ENCODE measurements around the gene SNED1. TPM values are rescaled to one million over a fixed set of nuclear protein-coding genes. Genes with fewer than 3 reads are reported as not detected.

Gene SNED1
- total RNA-seq, 1 experiment from 2014 or later = 2.8 TPM

DNA sequence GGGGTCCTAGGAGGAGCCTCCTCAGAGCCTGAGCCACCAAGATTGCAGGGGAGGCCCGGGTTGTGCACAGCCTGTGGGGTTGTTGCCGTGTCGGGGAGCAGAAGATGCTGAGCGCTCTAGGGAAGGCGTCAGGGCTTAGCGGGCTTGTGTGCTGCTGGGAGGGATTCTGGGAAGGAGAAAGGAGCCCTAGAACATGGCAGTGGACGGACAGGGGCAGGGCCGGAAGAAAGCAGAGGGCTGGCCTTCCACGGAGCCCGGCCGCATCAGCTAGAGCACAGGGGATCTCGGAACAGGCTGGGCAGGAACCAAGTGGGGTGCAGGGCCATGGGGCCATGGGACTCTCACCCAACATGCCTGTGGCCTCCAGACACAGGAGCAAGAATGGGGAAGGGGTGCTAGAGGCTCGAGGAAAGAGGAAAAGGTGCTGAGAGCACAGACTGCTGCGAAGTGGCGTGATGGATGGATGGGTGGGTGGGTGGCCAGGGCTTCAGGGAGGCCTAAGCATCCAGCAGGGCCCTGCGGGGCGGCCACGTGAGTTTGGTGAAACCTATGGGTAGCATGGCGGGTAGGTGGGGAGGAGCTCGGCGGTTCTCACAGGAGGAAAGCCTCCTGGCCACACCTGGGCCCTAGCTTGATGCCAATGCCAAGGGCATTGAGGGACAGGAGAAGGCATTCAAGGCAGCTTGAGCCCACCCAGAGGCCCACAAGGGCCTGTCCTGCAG, 67.9 kb downstream of the SNED1 start:
- CTCF ChIA-PET = no interaction called here

DNA sequence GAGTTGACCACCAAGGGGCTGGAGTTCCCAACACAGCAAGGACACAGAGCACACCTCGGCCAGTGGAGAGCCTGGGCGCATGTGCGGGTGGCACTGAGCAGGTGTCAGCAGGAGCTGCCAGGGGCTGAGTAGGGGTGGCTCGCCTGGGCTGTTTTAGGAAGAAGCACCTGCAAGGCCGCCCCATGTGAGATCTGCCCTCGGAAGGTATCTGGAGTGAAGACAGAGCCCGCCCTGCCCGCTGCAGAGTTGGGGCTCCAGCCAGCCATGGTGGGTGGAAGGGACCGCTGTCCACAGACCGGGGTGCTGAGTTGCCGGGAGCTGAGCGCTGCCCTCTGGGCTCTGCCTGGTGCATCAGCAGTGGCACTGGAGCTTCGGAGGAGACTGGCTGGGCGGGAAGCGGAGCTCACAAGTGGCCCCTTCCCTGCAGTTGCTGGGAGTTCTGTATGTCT, 68.5 kb downstream of the SNED1 start:
- Histone ChIP-seq H3K36me3 (ENCODE audit: low read depth) (no peaks in the 10 kb centered on the region), H2AFZ (no peak overlapping the region), H3K9me2 (ENCODE audit: insufficient read depth) (no peaks in the 10 kb centered on the region), H4K20me1 (ENCODE audit: insufficient read depth) (no peaks in the 10 kb centered on the region), H3K4me2 (no peak overlapping the region), H3K79me2 (ENCODE audit: low read depth) (no peaks in the 10 kb centered on the region), H3K4me3 (no peak overlapping the region), H3K9me3 (ENCODE audit: insufficient read depth, low read depth) (no peaks in the 10 kb centered on the region), H3K27me3 (ENCODE audit: insufficient read depth, low read depth) (peaks cover 47% of the 10 kb centered on the region), H3K27ac (no peak overlapping the region), H3F3A (ENCODE audit: insufficient read depth, low read depth) (no peaks in the 10 kb centered on the region), H3K4me1 (replicated peaks; ENCODE audit: insufficient read depth) (no peaks in the 10 kb centered on the region)
- TF ChIP-seq, protein P1, sequence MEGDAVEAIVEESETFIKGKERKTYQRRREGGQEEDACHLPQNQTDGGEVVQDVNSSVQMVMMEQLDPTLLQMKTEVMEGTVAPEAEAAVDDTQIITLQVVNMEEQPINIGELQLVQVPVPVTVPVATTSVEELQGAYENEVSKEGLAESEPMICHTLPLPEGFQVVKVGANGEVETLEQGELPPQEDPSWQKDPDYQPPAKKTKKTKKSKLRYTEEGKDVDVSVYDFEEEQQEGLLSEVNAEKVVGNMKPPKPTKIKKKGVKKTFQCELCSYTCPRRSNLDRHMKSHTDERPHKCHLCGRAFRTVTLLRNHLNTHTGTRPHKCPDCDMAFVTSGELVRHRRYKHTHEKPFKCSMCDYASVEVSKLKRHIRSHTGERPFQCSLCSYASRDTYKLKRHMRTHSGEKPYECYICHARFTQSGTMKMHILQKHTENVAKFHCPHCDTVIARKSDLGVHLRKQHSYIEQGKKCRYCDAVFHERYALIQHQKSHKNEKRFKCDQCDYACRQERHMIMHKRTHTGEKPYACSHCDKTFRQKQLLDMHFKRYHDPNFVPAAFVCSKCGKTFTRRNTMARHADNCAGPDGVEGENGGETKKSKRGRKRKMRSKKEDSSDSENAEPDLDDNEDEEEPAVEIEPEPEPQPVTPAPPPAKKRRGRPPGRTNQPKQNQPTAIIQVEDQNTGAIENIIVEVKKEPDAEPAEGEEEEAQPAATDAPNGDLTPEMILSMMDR (conservative IDR thresholded peaks at IDR 0.05) = no peak
- peak in 1 of 2 experiments; percentile 53 for DNase-seq
- intact Hi-C loops (cut with micrococcal nuclease; ENCODE audit: unreplicated experiment) = no loop called here
- CTCF ChIA-PET = no interaction called here
- no TSS peak for BruUV-seq (replicated peaks)
- POLR2A ChIA-PET (ENCODE audit: unreplicated experiment) = no interaction called here

More for the DNA sequence above, 67.9 kb downstream of the SNED1 start:
- peaks cover 4% of the 10 kb centered on the region; the same call in 1 of the 2 replicates for H3F3A ChIP-seq (ENCODE audit: insufficient read depth, low read depth)
- no peak overlapping the region for H3K27ac ChIP-seq
- TF ChIP-seq EZH2 (IDR thresholded peaks at IDR 0.05; ENCODE audit: low read depth) = no peak
- TF ChIP-seq, protein P1 (conservative IDR thresholded peaks at IDR 0.05) = no peak
- H3K36me3 ChIP-seq (ENCODE audit: low read depth) = no peaks in the 10 kb centered on the region
- no peaks in the 10 kb centered on the region for H4K20me1 ChIP-seq (ENCODE audit: insufficient read depth)
- intact Hi-C loops (cut with micrococcal nuclease; ENCODE audit: unreplicated experiment) = no loop called here
- peaks cover 44% of the 10 kb centered on the region for H3K27me3 ChIP-seq (ENCODE audit: insufficient read depth, low read depth)
- no TSS peak for BruUV-seq (replicated peaks)
- POLR2A ChIA-PET (ENCODE audit: unreplicated experiment) = no interaction called here
- no peak overlapping the region for H2AFZ ChIP-seq
- DNase-seq = no peak
- H3K4me3 ChIP-seq = no peak overlapping the region
- no peaks in the 10 kb centered on the region for H3K4me1 ChIP-seq (replicated peaks; ENCODE audit: insufficient read depth)
- no peaks in the 10 kb centered on the region for H3K9me2 ChIP-seq (ENCODE audit: insufficient read depth)
- H3K4me2 ChIP-seq = no peak overlapping the region
- no peaks in the 10 kb centered on the region for H3K79me2 ChIP-seq (ENCODE audit: low read depth)
- no peaks in the 10 kb centered on the region for H3K9me3 ChIP-seq (ENCODE audit: insufficient read depth, low read depth)

DNA sequence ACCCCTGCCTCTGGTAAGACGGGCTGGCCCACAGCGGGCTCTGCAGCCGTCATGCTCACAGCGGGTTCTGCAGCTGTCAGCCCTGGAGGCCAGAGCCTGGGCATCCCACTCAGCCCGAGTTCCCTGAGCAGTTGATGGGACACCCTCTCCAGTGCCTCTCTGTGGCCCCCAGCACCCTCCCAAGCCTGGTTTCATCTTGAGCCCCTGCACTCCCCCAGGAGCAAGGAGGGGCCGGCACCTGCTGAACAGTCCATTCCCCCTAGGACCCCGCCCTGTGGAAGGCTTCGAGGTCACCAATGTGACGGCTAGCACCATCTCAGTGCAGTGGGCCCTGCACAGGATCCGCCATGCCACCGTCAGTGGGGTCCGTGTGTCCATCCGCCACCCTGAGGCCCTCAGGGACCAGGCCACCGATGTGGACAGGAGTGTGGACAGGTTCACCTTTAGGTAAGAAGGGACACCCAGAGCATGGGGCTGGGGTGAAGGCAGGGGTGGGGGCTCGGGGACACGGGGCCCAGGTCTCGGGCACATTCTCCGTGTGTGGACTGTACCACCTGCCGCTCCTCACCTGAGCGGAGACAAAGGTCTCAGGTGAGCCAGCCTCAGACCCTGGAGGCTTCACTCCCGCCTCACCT, 69.2 kb downstream of the SNED1 start:
- no TSS peak for BruUV-seq (replicated peaks)

More for the DNA sequence above, 69.2 kb downstream of the SNED1 start:
- no peaks in the 10 kb centered on the region for H3K9me2 ChIP-seq (ENCODE audit: insufficient read depth)
- no peak overlapping the region for H3K4me2 ChIP-seq
- H3F3A ChIP-seq (ENCODE audit: insufficient read depth, low read depth) = no peaks in the 10 kb centered on the region
- no peaks in the 10 kb centered on the region for H3K4me1 ChIP-seq (replicated peaks; ENCODE audit: insufficient read depth)
- H3K79me2 ChIP-seq (ENCODE audit: low read depth) = no peaks in the 10 kb centered on the region
- H4K20me1 ChIP-seq (ENCODE audit: insufficient read depth) = no peaks in the 10 kb centered on the region
- H3K27me3 ChIP-seq (ENCODE audit: insufficient read depth, low read depth) = peaks cover 54% of the 10 kb centered on the region
- POLR2A ChIA-PET (ENCODE audit: unreplicated experiment) = no interaction called here
- intact Hi-C loops (cut with micrococcal nuclease; ENCODE audit: unreplicated experiment) = no loop called here
- H3K27ac ChIP-seq = no peak overlapping the region
- no peak overlapping the region for H3K4me3 ChIP-seq
- DNase-seq = no peak
- CTCF ChIA-PET = no interaction called here
- no peaks in the 10 kb centered on the region for H3K36me3 ChIP-seq (ENCODE audit: low read depth)
- H3K9me3 ChIP-seq (ENCODE audit: insufficient read depth, low read depth) = no peaks in the 10 kb centered on the region
- TF ChIP-seq, protein P1 (conservative IDR thresholded peaks at IDR 0.05) = no peak
- no peak for TF ChIP-seq EZH2 (IDR thresholded peaks at IDR 0.05; ENCODE audit: low read depth)
- H2AFZ ChIP-seq = no peak overlapping the region

Measured in PC-9 (cell line).